GM21786 (cell line): ENCODE data around the gene TFDP2.

Experiments
- ATAC-seq: cut with Tn5 transposase; IDR thresholded peaks from one replicate; pipeline ENCODE4 v1.9.1; 2021; ENCODE audit not compliant: unreplicated experiment

TFDP2 gene

DNA sequence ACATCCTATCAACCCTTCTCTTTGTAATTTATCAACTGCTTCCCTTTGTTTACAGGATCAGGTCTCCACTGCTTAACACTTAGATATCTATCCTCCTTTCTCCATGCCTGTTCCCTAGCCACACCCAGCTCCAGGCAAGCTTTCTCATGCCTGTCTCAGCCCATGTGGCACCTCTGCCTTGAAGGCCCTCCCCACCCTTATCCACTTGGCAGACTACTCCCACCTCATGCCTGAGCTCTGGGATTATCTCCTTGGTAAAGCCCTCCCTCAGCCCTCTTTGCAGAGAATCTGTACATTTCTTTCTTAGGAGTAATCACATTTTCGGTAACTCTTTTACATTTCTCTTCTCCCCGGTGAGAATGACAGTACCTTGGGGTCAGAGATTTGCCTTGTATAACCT is 176.9 kb downstream of the TFDP2 start:
- no peak for ATAC-seq

DNA sequence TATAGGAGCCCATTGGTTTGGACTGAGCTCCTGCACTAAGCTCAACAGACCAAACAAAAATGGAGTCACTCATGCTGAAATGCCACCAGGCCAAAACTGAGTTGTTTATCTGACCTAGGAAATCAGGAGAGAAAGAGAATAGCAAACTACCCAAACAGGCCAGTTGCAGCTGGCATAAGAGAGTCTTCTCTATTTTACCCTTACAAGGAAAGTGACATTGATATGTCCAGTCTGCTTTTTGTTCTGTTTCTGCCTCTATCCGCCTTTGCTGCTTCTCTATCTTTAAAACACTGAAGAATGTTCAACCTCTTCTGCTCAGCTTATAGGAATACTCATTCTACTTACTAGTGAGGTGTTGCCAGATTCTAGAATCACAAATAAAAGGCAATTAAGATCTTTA is 177.8 kb downstream of the TFDP2 start:
- no peak for ATAC-seq

DNA sequence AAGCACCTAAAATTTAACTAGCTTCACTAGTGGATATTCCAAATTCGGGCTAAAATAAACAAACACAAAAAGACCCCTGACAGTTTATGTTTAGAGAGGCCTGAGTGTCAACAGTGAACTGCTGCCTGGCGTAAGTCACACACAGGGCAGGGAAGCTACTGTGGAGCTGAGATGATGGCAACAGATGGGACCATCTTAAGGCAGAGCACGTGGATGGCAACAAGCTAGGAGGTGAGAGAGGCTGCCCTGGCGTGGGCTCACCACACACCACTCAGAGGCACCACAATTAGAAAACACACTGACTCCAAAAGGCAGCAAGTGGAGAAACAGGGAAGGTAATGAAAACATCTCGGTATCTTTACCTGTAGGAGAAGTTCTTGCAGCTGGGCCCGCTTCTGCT is 179.6 kb downstream of the TFDP2 start:
- ATAC-seq: no peak

DNA sequence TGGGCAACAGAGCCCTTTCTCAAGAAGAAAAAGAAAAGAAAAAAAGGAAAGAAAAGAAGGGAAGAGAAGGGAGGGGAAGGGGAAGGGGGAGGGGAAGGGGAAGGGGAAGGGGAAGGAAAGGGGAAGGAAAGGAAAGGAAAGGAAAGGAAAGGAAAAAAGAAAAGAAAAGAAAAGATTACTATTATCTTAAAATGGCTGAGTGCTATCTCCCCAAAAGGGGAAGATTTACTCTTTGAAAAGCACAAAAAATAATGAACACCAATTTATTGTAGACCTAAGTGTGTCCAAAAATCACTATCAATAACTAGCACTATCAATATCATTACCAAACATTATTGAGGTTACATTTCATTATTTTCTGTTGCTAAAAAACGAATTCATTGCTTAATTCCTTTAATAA is 183.9 kb downstream of the TFDP2 start:
- no peak for ATAC-seq

DNA sequence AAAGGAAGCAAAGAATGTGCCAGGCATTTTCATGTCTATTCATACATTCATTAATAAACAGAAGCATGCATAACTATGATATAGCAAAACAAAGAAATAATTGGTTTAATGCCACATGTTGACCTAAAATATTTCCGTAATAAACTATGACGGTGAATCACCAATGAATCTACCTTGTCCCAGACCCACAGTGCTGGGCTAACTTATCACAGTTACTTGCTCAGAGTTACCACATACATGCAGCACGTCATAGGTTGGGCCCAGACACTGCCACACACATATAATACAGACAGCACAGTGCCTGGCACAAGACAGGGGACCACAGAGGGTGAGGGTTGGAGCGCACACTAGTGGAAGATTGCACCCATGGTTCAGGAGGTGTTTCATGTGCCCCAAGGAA is 186.0 kb downstream of the TFDP2 start:
- no peak for ATAC-seq

DNA sequence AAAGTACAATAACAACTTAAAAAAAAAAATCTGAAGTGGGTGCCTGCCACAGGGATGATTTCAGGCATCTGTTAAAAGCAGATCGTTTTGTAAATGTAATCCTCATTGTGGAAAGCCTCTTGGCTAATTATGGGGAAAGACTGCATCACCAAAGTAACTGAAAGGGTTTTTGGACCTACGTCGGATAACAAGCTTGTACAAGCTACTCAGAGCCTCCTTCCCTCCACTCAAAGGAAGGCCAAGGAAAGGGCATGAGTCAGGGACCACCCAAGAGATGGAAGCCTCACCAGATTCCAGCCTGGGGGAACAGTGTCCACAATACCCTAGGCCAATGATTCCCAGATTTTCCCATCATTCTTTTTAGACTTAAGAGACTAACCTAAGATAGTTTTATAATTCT is 188.6 kb downstream of the TFDP2 start:
- no peak for ATAC-seq

DNA sequence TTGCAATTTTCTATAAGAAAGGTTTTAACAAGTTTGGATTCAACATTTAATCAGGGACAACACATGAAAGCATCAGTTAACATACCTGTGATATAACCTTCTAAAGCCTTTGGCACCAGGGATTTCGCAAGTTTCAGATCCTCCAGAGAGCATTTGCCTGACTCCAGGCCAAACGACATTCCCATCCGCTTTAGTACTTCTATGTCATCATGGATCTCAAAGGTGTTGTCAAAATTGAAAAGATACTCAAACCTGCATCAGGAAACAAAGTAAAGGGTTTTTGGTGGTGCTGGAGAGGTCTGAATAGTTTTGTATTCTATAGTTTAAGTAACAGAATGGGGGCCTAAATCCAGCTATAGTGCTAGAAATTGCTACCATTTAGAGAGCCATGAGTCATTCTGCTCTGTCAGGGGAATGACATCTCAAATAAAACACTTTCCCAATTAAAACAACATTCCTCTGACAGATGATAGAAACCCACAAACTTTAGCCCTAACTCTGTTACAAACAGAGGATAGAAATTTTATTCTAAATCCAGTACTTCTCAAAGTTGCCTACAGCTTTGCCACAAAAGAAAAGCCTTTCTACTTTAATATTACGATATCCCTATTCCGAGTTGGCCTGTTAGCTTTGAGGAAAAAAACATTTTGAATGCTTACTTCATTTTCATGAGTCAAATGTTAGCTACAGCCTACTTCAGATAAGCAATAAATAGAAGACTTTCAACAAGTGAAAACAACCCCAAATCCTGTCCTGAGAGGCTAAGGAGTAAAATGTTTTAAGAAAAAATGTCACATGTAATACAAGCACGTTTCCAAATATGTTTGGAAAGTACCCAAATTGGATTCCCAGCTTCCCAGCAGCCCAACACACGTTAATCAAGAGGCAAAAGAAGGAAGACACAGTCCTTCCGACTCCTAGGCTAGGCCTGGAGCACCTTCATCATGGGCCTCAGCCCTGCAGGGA is 189.5 kb downstream of the TFDP2 start:
- ATAC-seq: no peak

DNA sequence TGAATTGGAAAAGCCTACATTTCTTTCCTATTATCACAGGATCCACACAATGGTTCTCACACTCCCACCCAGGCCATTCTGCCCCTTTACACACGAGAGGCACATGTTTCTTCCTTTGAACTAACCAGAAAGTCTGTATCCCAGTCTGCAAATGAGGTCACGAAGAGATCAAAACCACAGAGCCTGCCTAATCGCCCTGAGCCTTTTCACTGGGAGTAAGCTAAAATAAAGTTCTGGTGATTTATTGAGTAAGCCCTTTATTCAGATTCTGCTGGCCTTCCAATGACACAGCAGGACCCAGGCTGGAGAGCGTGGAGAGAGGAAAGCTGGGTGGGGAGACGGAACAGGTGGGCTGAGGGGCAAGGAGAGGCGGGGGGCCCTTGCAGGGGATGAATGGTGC is 194.2 kb downstream of the TFDP2 start:
- ATAC-seq: no peak

DNA sequence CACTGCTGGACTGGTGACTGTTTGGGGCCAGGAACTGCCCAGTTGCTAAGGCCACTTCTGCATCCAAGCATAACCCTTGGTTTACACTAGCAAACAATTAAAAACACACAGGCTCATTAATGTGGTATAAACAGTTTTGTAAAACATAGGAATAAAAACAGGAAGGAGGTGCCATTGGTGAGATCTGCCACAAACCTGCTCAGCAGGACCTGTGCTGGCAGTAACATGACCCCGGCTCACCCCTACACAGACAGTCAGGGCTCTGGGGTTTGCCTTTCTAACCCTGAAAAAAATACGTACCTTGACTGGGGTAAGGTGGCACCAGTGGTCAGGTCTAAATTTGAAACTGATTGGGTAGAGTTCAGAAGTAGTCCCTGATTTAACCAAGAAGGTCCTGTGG is 196.7 kb downstream of the TFDP2 start:
- ATAC-seq: no peak

DNA sequence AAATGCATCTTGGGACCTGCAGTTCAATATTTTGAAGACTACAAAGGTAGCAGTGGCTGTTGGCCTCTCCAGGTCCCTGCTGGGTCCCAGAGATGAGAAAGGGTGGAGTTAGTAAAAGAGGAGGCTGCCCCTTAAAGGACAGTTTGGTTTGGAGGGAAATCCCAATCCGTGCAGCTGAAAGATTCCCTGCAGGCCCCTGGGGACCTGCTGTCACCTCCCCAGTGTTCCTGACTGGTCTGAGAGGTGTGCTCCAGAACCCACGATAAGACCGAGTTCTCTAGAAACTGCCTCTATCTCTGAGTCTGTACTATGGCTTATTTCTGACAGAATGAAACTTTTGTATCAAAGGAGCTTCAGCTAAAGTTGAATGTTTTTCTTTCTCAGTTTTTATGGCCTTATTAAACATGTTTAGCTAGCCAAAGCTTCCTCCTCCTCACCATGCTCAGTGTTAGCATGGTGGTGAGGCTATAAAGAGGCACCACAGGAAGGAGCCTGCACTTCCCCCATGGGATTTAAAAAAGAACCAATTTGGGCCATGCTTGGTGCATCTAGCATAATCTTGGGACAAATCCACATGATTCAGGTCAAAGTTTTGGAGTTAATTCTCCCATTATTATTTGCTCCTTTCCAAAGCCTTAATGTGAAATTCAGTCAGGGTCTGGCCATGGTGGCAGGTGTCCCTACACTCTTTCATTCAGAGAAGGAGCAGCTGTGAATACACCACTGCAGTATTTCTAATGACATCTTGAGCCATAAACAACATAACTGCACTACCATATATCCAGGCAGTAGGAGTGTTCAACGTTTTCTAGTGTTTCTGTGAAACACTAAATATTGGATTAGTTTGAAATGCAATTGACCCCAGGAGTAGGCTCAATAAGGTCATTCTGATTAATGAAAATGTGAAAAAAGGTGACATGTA is 198.5 kb downstream of the TFDP2 start:
- no peak for ATAC-seq

DNA sequence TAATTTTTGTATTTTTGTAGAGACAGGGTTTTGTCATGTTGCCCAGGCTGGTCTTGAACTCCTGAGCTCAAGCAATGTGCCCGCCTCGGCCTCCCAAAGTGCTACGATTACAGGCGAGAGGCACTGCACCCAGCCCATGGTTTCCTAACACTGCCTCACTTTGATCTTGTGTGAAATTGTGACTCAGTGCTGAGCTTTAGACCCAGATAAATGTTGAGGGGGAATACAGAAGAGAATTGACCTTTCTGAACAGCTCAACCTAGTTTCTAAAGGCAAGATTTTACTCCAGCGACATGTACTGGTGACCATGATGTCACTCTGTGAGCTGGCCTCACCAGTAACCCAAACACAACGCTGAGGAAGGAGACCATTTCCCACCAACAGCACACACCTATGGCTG is 199.4 kb downstream of the TFDP2 start:
- ATAC-seq: no peak

DNA sequence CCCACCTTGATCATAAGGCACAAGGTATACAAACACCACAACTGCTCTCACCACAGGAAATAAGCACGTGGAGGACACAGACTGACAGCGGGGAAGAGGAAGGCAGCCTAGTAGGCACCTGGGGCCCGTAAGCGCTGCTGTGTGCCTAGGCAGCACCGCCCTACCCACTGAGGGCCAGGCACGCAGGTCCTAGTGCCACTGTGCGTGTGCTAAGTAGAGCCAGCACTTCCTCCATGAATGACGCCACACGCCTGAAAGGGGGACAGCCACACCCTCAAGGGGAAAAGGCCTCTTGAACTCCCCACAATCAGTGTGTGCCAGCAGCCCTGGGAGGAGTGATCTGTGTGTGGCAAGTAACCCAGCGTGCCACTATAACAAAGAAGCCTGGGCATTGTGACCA is 199.9 kb downstream of the TFDP2 start:
- ATAC-seq: no peak

DNA sequence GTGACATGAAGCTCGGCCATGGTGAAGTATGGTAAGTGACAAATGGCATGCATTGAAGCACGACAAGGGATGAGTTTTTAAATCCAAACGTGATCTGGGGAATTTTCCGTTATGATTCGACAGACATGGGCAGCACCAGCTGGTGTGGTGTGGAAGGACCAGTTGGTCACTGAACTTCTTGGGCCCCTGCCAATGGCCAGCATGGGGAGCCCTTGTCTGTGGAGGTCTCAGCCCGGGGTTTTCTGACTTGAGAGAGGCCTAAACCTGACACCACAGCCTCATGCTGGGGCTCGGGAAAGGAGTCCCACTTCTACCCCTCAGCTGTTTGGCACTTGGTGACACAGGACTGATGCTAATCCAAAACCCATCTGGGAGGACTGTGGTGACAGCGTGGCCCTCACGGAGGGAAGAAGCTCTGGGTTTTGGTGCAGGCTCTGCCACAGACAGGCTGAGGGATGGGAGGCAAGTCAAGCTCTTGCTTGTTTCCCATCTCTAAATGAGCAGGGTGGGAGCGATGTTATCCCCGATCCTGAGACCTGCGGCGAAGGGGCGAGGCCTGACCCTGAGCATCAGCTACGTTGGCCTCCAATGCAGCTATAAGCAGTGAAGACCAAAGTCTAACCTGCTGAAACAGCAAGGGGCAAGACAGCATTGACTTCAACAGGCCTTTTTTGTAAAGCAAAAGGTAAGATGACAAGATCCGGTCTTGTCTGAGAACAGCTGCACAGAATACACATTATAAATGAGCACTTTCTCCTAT is 203.4 kb downstream of the TFDP2 start:
- ATAC-seq: no peak

DNA sequence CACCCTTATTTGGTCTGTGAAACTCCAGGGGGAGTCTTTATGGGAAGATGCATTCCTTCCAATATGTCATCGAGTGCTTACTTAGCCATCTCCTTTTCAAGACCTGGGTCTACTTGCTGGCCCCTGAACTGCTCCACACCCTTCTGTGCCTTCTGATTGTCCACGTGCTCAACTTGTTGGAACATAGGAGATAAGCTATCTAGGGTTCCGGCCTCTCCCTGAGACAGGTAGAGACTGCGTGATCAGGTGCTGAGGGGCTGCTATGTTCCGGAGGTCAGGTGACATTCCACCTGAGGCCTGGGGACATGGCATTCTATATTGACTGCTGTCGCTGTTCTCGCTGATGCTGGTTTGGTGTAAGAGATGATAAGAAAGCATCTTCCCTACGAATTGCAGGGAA is 207.3 kb downstream of the TFDP2 start:
- no peak for ATAC-seq

DNA sequence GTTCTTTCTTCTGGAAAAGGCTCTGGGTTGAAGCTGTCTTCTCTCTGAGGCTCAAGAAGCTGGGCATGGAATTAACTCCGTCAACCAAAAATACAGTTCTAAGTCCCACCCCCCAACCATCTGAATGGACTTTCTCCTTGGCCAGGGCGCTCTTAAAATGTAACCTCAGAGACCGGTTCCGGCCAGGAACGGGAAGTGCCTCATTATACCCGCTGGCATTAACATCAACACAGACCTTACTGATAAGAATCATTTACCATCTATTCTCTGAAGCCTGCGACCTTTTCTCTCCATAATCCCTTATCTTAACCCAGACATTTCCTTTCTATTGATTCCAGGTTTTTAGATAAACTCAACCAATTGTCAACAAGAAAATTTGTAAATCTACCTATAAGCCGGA is 208.3 kb downstream of the TFDP2 start:
- ATAC-seq: no peak

DNA sequence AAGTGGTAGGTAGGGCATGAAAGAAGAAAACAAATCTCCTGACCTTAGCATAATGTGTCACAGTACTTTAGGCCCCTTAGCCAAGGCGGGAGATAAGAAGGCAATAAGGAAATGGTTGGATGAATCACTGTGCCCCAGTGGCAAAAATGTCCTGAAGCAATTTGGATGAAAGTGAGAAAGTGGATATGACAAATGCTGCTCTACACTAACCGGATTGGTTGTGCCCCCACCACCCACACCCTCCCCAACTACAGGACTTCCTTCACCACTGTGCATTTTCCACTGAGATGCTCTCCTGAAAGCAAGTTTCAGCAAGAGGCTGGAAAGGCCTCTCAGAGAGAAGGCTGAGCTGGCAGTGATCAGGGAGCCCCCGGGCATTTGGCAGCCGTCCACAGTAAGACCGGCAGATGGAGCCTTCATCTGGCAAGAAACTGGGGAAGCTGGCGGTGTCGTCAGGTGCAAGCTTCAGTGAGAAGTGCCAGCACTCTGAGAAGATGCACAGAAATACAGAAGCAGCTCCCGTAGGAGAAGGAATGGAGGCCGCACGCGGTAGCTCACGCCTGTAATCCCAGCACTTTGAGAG is 209.1 kb downstream of the TFDP2 start:
- no peak for ATAC-seq

DNA sequence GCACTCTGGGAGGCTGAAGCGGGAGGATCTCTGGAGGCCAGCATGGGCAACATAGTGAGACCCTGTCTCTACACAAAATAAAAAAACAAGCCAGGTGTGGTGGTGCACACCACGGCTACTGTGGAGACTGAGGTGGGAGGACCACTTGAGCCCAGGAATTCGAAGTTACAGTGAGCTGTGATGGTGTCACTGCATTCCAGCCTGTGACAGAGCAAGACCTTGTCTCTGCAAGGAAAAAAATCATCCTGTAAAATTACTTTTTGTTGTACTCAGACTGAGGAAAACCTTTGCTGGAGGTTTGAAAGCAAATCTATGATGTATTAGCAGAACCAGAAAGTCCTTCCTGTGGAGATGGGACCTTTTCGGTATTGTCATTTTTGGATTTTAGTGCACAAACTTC is 209.6 kb downstream of the TFDP2 start:
- ATAC-seq: no peak

DNA sequence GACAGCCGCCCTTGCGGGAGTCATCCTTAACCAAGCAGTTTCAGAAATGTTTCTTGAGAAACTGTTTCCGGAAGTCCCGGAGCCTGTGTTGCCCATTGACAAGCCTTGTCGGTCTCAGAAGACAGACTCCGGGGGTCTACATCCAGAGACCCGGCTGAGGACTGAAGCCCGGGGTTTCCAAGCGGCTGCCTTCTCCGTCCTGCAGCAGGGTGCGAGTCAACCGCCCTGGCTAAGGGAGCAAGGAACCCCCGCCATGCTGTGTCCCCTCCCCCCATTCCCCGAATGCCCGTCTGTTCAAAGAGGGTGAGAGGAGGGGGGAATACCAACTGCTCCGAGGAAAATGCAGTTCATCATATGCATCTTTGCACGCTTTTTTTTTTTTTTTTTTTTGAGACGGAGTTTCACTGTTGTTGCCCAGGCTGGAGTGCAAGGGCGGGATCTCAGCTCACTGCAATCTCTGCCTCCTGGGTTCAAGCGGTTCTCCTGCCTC is 211.3 kb downstream of the TFDP2 start:
- no peak for ATAC-seq

DNA sequence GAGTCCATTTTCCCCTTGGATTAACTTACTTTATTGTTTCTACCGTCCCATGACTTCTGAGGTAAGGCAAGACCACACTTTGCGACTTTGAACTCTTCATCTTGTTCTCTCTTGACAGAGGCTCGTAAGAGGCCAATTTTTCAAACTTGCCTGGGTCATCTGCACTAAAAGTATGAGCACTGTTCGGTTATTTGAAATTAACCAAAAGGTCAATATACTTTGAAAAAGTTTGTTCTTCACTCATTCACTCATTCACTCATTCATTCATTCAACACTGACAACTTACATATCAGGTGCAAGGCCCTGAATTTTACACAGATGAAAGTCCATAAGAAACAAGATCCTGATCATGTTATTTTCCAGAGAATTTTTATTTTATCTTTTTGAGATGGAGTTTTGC is 215.0 kb downstream of the TFDP2 start:
- no peak for ATAC-seq

DNA sequence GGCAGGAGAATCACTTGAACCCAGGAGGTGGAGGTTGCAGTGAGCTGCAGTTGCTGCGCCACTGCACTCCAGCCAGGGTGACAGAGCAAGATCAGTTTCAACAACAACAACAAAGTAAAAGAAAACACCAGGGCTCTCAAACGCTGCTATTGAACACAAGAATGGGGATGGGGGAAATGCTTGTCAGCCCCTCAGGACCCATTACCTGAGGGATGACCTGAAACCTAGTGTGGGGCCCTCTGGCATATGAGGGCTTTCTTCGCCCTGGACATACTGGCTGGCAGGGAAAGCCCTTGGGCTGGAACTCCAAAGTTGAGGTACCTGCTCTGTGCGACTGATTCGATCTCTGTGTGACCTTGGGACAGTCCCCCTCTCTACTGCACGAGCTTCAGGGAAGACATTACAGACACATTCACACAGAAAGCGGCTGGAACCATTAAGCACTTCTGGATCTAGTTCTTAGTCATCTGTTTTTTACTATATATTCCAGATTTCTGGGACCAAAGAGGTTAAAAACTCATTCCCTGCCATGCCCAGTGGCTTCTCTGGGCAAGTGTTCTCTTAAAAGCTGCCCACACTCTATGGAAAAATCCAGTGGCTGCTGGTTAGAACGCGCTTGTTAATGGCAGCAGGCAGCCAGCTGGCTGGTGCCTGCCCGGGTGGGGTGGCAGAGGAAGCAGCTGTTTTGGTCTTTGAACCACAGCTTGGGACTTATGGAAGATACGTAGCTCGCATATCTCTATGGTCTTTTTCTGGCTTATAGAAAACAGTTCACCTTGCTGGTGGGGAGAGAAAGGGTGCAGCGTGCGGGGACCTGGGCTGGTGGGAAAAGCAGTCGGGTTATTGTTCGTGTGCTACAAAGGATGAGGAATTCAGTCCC is 215.7 kb downstream of the TFDP2 start:
- no peak for ATAC-seq
